Gastrocnemius medialis (tissue), 4 donors: ENCODE data around the gene SEMA4B.

Experiments
- POLR2A ChIP-seq, 2 donors: fragments of 450-650 bp; IDR thresholded peaks; one replicate each; pipeline ENCODE4 v1.6.1; 2017; ENCODE audit warnings: antibody characterized with exemption in 2 of 2, mild to moderate bottlenecking in 2 of 2, moderate library complexity in 2 of 2
- TF ChIP-seq, protein P1 (sequence below), 5 experiments: fragments of 450-650 bp in 3 of 5; fragments of 200-600 bp in 2 of 5; sonication (generic) in 2 of 5; IDR thresholded peaks in 4 of 5; conservative IDR thresholded peaks in 1 of 5; 1 replicate in 4 of 5; 2 replicates in 1 of 5; pipeline ENCODE4 v1.5.1; 2016 to 2019; ENCODE audit warnings: antibody characterized with exemption in 5 of 5, mild to moderate bottlenecking in 3 of 5, moderate library complexity in 3 of 5

GRCh38 chr15:90264671-90265070 lies 63.5 kb downstream of the SEMA4B start:
- TF ChIP-seq, protein P1, sequence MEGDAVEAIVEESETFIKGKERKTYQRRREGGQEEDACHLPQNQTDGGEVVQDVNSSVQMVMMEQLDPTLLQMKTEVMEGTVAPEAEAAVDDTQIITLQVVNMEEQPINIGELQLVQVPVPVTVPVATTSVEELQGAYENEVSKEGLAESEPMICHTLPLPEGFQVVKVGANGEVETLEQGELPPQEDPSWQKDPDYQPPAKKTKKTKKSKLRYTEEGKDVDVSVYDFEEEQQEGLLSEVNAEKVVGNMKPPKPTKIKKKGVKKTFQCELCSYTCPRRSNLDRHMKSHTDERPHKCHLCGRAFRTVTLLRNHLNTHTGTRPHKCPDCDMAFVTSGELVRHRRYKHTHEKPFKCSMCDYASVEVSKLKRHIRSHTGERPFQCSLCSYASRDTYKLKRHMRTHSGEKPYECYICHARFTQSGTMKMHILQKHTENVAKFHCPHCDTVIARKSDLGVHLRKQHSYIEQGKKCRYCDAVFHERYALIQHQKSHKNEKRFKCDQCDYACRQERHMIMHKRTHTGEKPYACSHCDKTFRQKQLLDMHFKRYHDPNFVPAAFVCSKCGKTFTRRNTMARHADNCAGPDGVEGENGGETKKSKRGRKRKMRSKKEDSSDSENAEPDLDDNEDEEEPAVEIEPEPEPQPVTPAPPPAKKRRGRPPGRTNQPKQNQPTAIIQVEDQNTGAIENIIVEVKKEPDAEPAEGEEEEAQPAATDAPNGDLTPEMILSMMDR (IDR thresholded peaks at IDR 0.05 in 4 of 5, conservative IDR thresholded peaks at IDR 0.05 in 1 of 5): no peak
- TF ChIP-seq POLR2A (IDR thresholded peaks at IDR 0.05): no peak
